Nucleus accumbens (tissue), 56 donors: ENCODE data around the gene ZNF408.
"Not testable (repeated sequence)": the region's sequence is repeated elsewhere in the genome, so short reads cannot be mapped to it uniquely, and the experiment has no call there.

Experiments
- DNase-seq, 56 donors: peaks; one replicate each; lab custom pipeline; 2025; lab: John Stamatoyannopoulos, UW

The ZNF408 gene

GRCh38 chr11:46695345-46696211 lies 5.3 kb upstream of the ZNF408 start:
- no peak for DNase-seq

- peak in 55 of 56 donors; percentile 41 to 97 (median 88) for DNase-seq
These were observed 4.6 kb upstream of the ZNF408 start for GRCh38 chr11:46696212-46696558.

- peak in 48 of 56 donors; percentile 15 to 79 (median 51) for DNase-seq
These were observed 3.5 kb upstream of the ZNF408 start for GRCh38 chr11:46697303-46697702.

- no peak for DNase-seq
These were observed 3.1 kb upstream of the ZNF408 start for GRCh38 chr11:46697723-46698122.

DNA sequence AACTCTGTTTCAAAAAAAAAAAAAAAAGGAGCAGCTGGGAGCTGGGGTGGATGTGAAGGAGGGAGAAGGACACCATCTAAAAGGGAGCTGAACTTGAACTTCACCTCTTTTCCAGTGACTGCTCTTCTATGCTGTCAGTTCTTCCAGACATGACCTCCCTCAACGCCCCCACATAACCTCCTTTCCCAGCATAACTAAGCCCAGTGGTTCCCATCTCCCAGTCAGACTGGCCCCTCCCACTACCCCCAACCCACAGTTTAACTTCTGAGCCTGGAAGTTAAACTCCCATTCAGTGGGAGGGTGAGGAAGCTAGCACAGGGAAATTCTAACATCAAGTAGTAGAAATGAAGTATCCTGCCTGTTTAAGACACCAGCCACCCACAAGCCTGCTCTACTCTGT lies 2.2 kb upstream of the ZNF408 start:
- DNase-seq: no peak

GRCh38 chr11:46701078-46701654 lies 335 bp downstream of the ZNF408 start:
- DNase-seq: peak in 1 of 56 donors; percentile 18

DNA sequence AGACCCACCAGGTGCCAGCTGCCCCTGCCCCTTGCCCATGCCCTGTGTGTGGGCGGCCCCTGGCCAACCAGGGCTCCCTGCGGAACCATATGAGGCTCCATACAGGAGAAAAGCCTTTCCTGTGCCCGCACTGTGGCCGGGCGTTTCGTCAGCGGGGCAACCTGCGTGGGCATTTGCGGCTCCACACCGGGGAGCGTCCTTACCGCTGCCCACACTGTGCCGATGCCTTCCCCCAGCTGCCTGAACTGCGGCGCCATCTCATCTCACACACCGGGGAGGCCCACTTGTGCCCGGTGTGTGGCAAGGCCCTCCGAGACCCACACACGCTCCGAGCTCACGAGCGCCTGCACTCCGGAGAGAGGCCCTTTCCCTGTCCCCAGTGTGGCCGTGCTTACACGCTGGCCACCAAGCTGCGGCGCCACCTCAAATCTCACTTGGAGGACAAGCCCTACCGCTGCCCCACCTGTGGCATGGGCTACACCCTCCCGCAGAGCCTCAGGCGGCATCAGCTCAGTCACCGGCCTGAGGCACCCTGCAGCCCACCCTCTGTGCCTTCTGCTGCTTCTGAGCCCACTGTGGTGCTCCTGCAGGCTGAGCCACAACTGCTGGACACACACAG lies 4.3 kb downstream of the ZNF408 start:
- no peak for DNase-seq

DNA sequence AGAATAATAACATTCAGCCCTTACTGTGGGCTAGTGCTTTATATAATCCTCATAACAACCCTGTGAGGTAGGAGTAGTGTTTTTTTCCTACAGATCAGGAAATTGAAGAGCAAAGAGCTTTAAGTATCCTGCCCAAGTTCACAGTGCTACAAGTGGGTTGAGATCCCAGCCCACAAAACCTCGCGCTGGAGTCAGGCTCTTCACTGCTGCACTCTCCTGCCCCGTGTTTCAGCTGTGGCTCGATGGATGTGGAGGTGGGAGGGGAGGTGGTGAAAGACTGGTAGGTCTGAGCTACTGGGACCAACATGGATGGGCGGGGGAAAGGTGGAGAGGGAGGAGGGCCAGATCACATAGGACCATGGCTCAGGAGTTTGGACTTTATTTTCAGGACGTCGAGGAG lies 6.1 kb downstream of the ZNF408 start:
- no peak for DNase-seq

- not testable (repeated sequence) for DNase-seq
These were observed 8.5 kb downstream of the ZNF408 start for GRCh38 chr11:46709351-46709750.

DNA sequence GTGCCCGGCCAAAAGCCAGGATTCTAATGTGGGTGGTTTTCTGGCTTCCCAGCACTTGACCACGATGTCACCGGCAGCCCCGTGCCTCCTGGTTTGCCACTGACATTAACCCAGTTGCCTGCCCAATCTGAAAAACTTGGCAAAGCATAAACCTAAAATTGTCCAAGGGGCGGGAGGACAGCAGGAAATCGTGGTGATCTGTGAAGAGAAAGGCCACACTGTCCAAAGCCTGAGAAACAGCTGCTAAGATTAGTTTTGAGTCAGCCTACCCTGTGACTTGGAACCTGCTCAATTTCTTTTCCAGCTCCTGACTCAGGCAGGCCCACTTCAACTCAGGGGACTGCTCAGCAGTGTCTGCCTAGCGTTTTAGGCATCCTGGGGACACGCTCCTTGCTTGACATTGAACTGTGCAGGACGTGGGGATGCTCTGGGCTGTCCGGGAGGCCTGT lies 10.0 kb downstream of the ZNF408 start:
- peak in 6 of 56 donors; percentile 7 to 25 (median 24) for DNase-seq

- DNase-seq: no peak
These were observed 10.5 kb downstream of the ZNF408 start for GRCh38 chr11:46711303-46711702.

DNA sequence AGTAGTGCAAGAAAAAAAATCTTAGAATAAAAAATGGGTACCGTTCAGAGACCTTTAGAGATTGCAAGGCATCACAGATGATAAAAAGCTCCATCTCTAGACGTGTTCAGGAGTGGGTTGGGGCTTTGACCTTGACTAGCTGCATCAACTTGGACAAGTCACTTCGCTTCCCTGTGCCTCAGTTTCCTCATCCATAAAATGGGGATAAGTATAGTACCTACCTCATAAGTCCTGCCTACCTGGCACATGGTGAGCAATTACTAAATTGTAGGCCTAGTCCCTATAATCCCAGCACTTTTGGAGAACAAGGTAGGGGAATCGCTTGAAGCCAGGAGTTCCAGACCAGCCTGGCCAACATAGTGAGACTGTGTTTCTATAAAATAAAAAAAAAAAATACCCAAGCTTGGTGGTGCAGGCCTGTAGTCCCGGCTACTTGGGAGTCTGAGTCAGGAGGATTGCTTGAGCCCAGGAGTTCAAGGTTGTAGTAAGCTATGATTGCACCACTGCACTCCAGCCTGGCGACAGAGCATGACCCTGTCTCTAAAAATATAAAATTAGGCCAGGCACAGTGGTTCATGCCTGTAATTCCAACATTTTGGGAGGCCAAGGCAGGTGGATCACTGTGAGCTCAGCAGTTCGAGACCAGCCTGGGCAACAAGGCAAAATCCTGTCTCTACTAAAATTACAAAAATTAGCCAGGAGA lies 12.2 kb downstream of the ZNF408 start:
- no peak for DNase-seq

GRCh38 chr11:46717825-46718154 lies 17.0 kb downstream of the ZNF408 start:
- not testable (repeated sequence) for DNase-seq

DNA sequence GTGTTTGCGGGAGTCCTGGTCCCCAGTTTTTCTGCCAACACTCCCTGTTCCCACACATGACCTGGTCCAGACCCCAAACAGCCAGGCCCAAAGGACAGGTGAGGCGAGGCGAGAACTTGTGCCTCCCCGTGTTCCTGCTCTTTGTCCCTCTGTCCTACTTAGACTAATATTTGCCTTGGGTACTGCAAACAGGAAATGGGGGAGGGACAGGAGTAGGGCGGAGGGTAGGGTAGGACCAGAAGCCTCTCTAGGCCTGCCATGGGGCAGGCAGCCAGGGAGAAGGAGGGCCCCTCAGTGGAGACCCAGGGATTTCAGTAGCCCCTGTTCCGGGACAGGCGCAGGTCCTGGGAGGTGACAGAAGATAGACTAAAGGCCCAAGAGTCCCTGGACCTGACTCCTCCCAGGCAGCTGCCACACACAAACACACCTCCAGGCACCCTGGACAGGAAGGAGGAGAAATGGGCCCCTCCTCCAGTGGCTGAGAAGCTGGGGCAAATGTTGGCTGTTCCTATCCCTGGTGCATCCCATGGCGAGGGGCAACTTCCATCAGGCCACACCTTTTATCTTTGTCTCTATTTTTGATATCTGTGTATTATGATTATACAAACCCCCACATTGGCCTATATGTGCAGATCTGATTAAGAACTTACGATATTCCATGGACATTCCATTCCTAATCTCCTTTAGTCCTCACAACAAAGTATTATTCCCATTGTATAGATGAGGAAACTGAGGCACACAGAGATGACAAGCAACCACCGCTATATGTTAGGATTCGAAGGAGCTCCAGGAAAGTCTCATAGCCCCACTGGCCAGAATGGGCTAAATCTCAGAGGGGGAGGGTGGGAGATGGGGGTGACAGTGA lies 17.6 kb downstream of the ZNF408 start:
- no peak for DNase-seq

DNA sequence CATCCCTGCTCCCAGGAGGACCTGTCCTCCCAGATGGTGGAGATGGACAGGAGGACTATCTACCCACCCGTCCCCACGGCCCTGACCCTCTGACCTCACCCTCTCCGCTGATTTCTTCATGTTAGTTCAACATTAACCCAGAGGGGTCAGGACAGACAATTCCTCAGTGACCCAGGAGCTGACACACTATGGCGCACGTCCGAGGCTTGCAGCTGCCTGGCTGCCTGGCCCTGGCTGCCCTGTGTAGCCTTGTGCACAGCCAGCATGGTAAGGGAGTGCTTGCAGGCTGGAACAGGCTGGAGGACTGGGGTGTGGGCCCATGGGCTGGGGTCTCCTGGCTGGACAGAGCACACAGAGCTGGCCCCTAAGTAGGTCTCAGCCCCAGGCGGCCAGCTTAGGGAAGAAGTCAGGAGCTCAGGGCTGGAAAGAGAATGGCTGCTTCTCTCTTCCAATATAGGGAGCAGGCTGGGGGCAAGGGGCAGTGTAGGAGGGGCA lies 18.3 kb downstream of the ZNF408 start, which contains the start of gene F2:
TSS of gene F2 (plus strand) at position 166 of the 495 bp plus-strand sequence. CDS start at position 189, 23 bp downstream.
- DNase-seq: no peak

- no peak for DNase-seq
These were observed 18.9 kb downstream of the ZNF408 start for GRCh38 chr11:46719543-46720218.

DNA sequence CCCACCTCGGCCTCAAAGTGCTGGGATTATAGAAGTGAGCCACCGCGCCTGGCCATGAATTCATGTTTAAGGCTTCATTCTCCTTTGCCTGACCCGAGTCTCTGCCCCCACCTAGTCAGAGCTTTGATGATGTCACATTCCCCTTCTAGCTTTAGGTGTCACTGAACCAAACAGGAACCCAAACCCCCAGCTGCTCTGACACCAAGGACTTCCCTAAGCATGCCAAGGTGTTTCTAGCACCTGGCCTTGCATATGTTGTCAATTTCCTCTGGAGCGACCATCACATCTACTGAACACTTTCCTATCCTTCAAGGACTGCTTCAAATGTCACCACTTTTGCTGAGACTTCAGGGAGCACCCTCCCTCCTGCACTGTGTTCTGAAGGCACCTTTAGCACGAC lies 20.5 kb downstream of the ZNF408 start:
- no peak for DNase-seq

- DNase-seq: no peak
These were observed 21.9 kb downstream of the ZNF408 start for GRCh38 chr11:46722566-46723358.

- DNase-seq: no peak
These were observed 22.5 kb downstream of the ZNF408 start for GRCh38 chr11:46723359-46723680.
